ENCODE data around the gene SHANK2. TPM values are rescaled to one million over a fixed set of nuclear protein-coding genes. Genes with fewer than 3 reads are reported as not detected.

SHANK2 gene
- total RNA-seq, 1 experiment from 2014 or later, result 23.8 TPM

GRCh38 chr11:71204294-71204693 lies 48.1 kb downstream of the SHANK2 start:
- Histone ChIP-seq H4K20me1 (ENCODE audit: control insufficient read depth, insufficient read depth, insufficient read length) (peaks cover 3% of the 10 kb centered on the region), H3K14ac (ENCODE audit: insufficient read depth, low read length) (no peak overlapping the region; the same call in 1 of the 2 replicates), H2AFZ (ENCODE audit: low read length) (no peak overlapping the region), H2BK12ac (ENCODE audit: insufficient read length, low read depth, low read length) (no peak overlapping the region), H2BK5ac (ENCODE audit: insufficient read length, low read length) (no peak overlapping the region), H3K56ac (ENCODE audit: insufficient read length, low read depth, low read length) (no peak overlapping the region), H2BK20ac (ENCODE audit: low read depth, low read length, poor library complexity, severe bottlenecking) (no peak overlapping the region), H3K27me3 (ENCODE audit: insufficient read depth, low read length) (no peaks in the 10 kb centered on the region), H3K4me1 (ENCODE audit: insufficient read depth, low read length) (peaks cover 4% of the 10 kb centered on the region; the same call in 1 of the 2 replicates), H3K4ac (ENCODE audit: low read depth, low read length) (no peak overlapping the region), H2BK15ac (ENCODE audit: low read depth, low read length) (no peak overlapping the region), H3K18ac (ENCODE audit: insufficient read length, low read depth, low read length) (no peak overlapping the region), H3K4me2 (ENCODE audit: insufficient read depth, insufficient read length, low read length) (no peak overlapping the region), H4K8ac (replicated peaks; ENCODE audit: insufficient read length, low read depth, low read length) (no peak overlapping the region), H4K5ac (ENCODE audit: insufficient read length, low read depth, low read length) (no peak overlapping the region), H2BK120ac (ENCODE audit: low read depth, low read length, poor library complexity, severe bottlenecking) (no peak overlapping the region), H3T11ph (ENCODE audit: low read length) (no peak overlapping the region), H3K9ac (ENCODE audit: extremely low read depth, insufficient read length, low read length) (no peak overlapping the region), H3K9me3 (ENCODE audit: control insufficient read depth, low read depth, low read length) (no peaks in the 10 kb centered on the region), H3K79me2 (ENCODE audit: insufficient read depth, low read length) (peaks cover 15% of the 10 kb centered on the region; the same call in 1 of the 2 replicates), H3K27ac (ENCODE audit: insufficient read length, low read depth, low read length) (no peak overlapping the region), H3K79me1 (ENCODE audit: insufficient read depth, low read depth, low read length, poor library complexity, severe bottlenecking) (peaks cover 4% of the 10 kb centered on the region), H3K23me2 (ENCODE audit: insufficient read length, low read depth, low read length, poor library complexity, severe bottlenecking) (no peaks in the 10 kb centered on the region), H3K23ac (ENCODE audit: insufficient read length, low read depth, low read length) (no peak overlapping the region), H2AK5ac (ENCODE audit: insufficient read length, low read length) (no peak overlapping the region), H4K91ac (ENCODE audit: insufficient read length, low read depth, low read length) (no peak overlapping the region)
- H3K27me3 Mint-ChIP-seq (ENCODE audit: low read depth), result no peaks in the 10 kb centered on the region
- H3K4me3 Mint-ChIP-seq, result no peak overlapping the region
- peaks cover 17 to 27% of the 10 kb centered on the region in 2 experiments for H3K4me1 Mint-ChIP-seq
- peaks cover 7 to 16% (median 9%) of the 10 kb centered on the region in 3 experiments; a peak in 5 of 7 replicates for H3K36me3 Mint-ChIP-seq (ENCODE audit: insufficient read depth in 1 of 3, low read depth in 3 of 3)
- H3K9me3 Mint-ChIP-seq, result no peaks in the 10 kb centered on the region; a peak in 1 of 5 replicates
- peak overlapping the region in 1 of 3 experiments; percentile 76; a peak in 2 of 7 replicates for H3K27ac Mint-ChIP-seq
- no peak for TF ChIP-seq CTCF (conservative IDR thresholded peaks at IDR 0.05)
- no peak for DNase-seq
- WGBS (ENCODE audit: extremely low coverage, insufficient read length, low lambda C conversion rate), result no CpG with 5 or more reads among the region's 16 CpGs

Data from H9 (cell line).